Astrocyte of the cerebellum (primary cell): Measurements from ENCODE around the gene TSPEAR.

Source experiments
- DNase-seq: peaks from one replicate; pipeline ENCODE4 v3.0.0-alpha.2; 2011; ENCODE audit warnings: low read depth
- H3K4me3 ChIP-seq: 2 replicates; pipeline ENCODE4 v1.5.1; 2011; ENCODE audit warnings: mild to moderate bottlenecking, low read depth, low read length, moderate library complexity
- in situ Hi-C: cut with HindIII; loops from 2 replicates; pipeline ENCODE4 v1.10.0; 2017; ENCODE audit warnings: low sequenced_read_pairs
- TF ChIP-seq, protein P1 (sequence below): IDR thresholded peaks from 2 replicates; pipeline ENCODE4 v1.5.1; 2012; ENCODE audit warnings: low read length, low read depth, moderate library complexity, mild to moderate bottlenecking; ENCODE audit errors: missing control alignments

The TSPEAR gene

DNA sequence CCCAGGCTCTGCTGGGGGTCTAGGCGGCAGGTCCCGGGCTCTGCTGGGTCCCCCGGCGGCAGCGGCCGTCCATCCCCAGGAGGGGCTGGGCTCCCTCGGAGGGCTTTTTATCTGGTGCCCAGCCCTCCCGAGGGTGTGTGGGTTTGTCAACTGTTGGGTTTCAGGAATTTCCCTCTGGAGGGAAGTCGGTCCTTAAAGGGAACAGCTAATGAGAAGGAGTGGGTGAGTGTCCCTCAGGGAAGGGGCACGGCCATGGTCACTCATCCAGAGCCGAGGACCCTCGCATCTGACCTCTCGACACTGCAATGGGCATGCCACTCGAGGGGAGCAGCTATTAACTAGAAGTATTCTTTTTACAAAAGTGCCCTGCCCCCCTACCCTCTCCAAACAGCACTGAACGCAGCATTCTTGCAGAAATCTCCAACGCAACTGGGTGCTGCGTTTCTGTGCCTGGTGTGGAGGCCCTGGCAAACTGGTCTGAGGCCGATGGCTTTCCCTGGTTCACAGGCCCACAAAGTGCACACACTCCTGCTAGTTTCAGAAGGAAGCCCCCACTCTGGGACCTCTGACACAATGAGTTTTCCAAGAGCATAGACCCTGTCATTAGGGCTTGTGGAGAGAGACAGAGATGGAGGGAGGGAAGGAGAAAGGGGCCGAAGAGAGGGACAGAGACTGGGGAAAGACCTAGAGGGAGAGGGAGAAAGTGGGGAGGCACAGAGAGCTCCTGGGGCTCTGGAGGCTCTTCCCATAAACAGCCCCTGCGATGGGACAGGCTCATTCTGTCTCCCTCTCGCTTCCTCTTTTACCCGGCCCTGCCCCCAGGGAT is 1.0 kb upstream of the TSPEAR start:
- no peak for DNase-seq
- TF ChIP-seq, protein P1, sequence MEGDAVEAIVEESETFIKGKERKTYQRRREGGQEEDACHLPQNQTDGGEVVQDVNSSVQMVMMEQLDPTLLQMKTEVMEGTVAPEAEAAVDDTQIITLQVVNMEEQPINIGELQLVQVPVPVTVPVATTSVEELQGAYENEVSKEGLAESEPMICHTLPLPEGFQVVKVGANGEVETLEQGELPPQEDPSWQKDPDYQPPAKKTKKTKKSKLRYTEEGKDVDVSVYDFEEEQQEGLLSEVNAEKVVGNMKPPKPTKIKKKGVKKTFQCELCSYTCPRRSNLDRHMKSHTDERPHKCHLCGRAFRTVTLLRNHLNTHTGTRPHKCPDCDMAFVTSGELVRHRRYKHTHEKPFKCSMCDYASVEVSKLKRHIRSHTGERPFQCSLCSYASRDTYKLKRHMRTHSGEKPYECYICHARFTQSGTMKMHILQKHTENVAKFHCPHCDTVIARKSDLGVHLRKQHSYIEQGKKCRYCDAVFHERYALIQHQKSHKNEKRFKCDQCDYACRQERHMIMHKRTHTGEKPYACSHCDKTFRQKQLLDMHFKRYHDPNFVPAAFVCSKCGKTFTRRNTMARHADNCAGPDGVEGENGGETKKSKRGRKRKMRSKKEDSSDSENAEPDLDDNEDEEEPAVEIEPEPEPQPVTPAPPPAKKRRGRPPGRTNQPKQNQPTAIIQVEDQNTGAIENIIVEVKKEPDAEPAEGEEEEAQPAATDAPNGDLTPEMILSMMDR: no peak

GRCh38 chr21:44710756-44711326 is 531 bp downstream of the TSPEAR start:
- no peak for DNase-seq

More for the DNA sequence above, 1.0 kb upstream of the TSPEAR start:
- H3K4me3 ChIP-seq: no peak overlapping the region
- in situ Hi-C loops: loop anchor here (10.0 kb wide), 1 partner anchor 368 kb away; no protein-coding TSS in a partner anchor

GRCh38 chr21:44710294-44710665 is 1.1 kb downstream of the TSPEAR start:
- no peak for DNase-seq
- in situ Hi-C loops: loop anchor here (10.0 kb wide), 1 partner anchor 365 kb away; no protein-coding TSS in a partner anchor
- no peak overlapping the region for H3K4me3 ChIP-seq
- TF ChIP-seq, protein P1: no peak

More at GRCh38 chr21:44710756-44711326, 531 bp downstream of the TSPEAR start:
- TF ChIP-seq, protein P1: no peak
- in situ Hi-C loops: loop anchor here (10.0 kb wide), 1 partner anchor 366 kb away; no protein-coding TSS in a partner anchor
- no peak overlapping the region for H3K4me3 ChIP-seq

GRCh38 chr21:44709426-44710293 is 1.7 kb downstream of the TSPEAR start:
- H3K4me3 ChIP-seq: no peak overlapping the region
- DNase-seq: no peak
- in situ Hi-C loops: loop anchor here (10.0 kb wide), 1 partner anchor 365 kb away; no protein-coding TSS in a partner anchor
- TF ChIP-seq, protein P1: no peak

DNA sequence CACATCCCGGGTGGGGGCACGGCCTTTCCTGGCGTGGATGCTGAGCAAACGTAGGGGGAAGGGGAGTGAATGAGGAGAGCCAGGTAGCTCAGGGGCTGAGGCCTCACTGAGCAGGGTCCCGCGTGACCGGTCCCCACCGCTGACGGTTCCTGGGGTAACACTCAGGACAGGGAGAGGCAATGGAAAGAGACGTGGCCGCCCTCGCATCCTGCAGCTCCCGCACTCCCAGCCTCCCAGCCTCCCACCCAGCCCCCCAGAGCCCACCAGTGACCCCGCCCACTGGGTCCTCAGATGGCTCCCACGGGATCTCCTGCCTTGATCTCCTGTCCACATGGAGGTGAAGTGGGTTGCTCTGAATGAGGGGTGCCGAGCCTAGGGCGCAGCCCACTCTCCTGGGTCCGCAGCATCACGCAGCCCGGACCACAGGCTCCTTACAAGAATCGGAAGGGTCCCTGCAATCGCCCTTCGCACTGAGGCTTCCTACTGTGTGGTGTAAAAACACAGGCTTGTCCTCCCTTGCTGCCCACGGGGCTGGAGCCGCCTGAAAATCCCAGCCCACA is 2.4 kb downstream of the TSPEAR start:
- in situ Hi-C loops: no loop called here
- DNase-seq: no peak
- TF ChIP-seq, protein P1: no peak
- no peak overlapping the region for H3K4me3 ChIP-seq

GRCh38 chr21:44708213-44708865 is 3.0 kb downstream of the TSPEAR start:
- in situ Hi-C loops: no loop called here
- TF ChIP-seq, protein P1: no peak
- no peak for DNase-seq
- H3K4me3 ChIP-seq: no peak overlapping the region
